ENCODE results near the gene RNF126.
"Not testable (repeated sequence)": the region's sequence is repeated elsewhere in the genome, so short reads cannot be mapped to it uniquely, and the experiment has no call there.

RNF126 gene

DNA sequence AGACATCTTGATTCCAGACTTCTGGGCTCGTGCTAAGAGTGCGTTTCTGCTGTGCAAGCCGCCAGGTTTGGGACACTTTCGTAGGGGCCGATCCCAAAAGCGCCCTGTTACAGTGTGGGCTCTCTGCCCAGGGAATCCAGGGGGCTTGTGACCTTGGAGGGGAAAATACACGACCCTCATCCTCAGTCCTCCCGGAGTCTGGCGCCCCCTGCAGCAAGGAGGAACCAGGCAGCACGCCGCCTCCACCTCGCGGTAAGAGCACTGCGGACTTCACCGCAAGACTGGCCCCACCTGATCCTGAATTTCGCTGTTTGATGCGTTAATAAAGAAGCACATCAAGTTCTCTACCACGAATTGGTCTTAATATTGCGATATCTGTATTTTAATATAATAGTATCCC is 34.8 kb downstream of the RNF126 start:
- DNase-seq (ENCODE audit: low read depth): no peak

DNA sequence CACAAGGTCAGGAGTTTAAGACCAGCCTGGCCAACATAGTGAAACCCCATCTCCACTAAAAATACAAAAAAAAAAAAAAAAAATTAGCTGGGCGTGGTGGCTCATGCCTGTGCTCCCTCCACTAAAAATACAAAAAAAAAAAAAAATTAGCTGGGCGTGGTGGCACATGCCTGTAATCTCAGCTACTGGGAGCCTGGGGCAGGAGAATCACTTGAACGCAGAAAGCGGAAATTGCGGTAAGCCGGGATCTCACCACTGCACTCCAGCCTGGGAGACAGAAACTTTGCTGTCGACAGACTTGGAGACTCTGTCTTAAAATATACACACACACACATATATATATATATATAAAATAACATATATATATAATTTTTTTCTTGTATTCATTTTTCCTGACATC is 36.4 kb downstream of the RNF126 start:
- not testable (repeated sequence) for DNase-seq (ENCODE audit: low read depth)

DNA sequence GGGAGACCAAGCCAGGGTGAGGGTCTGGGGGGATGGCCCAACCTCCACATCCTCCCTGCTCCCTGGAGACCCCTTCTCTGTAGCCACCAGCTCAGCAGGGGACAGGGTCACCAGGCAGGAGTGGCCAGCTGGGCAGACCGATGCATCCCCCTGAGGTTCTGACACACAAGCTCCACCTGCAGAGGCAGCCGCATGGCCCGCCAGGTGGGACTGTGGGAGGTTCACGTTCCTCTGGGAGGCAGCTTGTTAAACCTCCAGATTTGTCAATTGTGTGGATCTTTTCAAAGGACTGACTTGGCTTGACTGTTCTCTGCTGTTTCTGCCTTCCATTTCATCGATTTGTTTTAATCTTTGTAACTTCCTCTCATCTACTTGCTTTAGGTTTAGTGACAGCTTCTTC is 37.8 kb downstream of the RNF126 start:
- DNase-seq (ENCODE audit: low read depth): no peak

DNA sequence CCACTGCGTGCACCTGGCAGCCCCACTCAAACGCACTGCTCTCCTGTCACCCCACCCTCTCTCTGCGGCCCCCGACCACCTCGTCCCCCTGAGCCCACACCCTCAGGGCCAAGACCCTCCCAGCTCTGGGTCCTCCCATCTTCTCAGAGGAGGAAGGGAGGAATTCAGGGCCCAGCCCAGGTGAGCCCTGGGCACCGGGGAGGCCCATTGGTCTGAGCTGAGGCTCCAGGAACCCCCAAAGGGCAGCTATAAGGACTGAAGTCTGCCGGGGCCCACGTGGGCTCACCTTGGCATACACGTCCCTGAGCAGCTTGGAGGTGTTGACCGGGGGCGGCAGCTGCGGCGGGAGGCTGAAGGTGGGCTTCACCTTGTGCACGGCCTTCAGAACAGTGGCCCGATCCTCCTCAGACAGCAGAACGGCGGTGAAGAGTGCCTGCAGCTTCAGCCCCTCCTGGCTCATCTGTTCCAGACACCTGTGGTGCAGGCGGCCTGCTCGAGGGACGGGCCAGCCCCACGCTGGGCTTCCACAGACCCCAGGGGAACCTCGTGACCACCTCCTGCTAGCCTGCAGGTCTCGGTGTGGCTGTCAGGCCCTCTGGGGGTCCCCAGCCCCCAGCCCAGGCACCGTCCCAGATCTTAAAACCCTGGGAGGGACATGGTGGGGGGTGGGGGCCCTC is 38.4 kb downstream of the RNF126 start:
- no peak for DNase-seq (ENCODE audit: low read depth)

GRCh38 chr19:623974-624373 is 39.0 kb downstream of the RNF126 start:
- DNase-seq (ENCODE audit: low read depth): no peak

DNA sequence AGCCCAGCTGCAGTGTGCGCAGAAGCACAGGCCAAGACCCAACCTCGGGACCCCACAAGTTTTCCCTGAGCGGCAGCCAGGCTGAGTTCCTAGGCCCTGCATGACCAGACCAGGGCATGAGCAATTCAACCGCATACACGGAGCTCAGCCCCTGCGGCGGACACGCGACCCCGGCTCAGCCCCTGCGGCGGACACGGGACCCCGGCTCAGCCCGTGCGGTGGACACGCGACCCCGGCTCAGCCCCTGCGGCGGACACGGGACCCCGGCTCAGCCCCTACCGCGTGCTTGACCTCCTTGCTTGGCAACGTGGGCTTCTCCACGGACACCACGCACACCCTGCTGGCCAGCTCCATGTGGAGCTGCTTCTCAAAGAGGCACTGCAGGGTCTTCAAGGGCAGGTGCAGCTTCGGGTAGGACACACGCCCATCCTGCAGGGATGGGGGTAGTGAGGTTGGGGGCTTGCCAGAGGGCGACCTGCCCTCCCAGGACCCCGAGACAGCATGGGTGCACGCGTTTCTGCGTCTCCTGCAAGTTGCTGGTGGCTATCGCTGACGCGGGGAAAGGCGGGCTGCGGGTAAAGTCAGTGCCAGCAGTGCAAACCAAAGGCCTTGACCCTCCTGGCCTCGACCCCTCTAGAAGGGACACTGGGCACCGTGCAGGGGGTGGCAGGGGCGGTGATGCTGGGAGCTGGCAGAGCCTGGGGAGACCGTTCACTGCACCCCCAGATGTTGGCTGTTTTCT is 39.7 kb downstream of the RNF126 start:
- DNase-seq (ENCODE audit: low read depth): no peak

GRCh38 chr19:622666-623065 is 40.3 kb downstream of the RNF126 start:
- no peak for DNase-seq (ENCODE audit: low read depth)

- DNase-seq (ENCODE audit: low read depth): no peak
Observed at GRCh38 chr19:621819-622218, 41.2 kb downstream of the RNF126 start.

- not testable (repeated sequence) for DNase-seq (ENCODE audit: low read depth)
Observed at GRCh38 chr19:621191-621590, 41.8 kb downstream of the RNF126 start.

DNA sequence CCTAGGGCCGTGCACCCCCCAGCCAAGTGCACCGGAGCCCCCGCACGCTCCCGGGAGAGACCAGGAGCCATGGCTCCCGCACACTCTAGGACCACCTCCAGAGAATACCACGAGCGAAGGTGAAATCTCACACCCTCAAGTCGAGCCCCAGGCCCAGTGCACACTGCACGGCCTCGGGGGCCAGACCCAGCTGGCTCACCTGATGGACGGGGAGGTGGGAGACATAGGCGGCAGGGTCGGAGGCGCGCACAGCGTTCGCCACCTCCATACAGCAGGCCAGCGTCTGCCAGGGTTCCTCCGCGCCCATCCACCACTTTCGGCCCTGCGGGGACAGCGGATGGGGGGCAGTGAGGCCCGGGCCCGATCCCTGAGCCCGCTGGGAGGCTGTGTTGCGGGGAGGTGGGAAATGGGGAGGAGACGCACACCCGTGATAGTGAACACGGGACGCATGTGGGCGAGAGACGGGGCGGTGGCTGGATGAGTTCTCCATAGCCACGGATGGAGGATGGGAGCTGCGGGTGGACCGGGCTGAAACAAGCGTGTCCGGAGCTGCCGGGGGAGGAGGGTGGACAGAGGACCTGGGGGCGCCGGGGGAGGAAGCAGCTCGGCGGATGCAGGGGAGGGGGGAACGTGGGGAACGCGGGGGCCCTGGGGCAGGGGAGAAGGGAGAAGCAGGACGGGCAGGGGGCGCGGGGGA is 42.7 kb downstream of the RNF126 start:
- no peak for DNase-seq (ENCODE audit: low read depth)

DNA sequence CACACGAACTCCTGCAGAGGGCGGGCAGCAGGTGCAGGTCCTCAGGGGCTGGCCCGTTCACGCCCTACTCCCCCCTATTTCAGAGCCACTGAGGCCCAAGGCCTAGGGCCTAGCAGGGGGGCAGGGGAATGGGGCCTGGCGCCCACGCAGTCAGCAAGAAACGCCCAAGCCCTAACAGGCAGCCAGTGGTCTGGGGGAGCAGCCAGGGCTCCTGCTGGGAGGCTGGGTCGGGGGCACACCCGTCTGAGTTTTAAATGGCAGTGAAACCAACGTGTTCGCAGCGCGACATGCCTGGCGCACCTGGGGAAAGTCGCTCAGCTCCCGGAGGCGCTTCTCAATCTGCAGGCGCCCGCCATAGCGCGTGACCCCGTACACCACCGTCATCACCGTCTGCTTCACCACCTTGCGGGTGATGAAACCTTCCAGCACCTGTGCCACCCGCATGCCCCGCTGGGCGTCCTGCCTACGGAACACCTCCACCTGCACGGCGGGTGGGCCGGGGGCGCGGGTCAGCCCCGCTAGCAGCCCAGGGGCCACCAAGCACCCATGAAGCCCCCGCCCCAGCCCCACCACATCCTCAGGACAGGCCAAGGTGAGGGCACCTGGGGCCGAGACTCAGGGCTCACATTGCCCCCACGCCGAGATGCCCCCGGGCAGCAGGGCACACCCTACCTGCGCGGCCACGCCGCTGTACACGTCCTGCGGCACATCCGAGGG is 43.6 kb downstream of the RNF126 start:
- DNase-seq (ENCODE audit: low read depth): no peak

- DNase-seq (ENCODE audit: low read depth): no peak
Observed at GRCh38 chr19:618674-619285, 44.2 kb downstream of the RNF126 start.

DNA sequence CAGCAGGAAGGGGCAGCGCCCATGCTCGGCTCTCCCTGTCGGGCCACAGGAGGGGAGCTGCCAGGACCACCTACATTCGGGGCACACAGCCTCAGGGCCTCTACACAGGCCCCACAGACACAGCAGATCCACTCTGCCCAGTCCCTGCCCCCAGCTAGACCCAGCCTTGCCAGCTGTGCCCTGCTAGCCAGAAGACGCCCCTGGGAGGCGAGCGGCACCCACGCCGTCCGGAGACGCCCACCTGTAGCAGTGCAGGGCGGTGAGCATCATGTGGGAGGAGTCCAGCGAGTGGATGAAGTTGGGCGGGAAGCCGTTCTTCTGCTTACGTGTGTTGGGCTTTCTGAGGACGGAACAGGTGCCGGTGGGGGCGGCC is 44.8 kb downstream of the RNF126 start:
- no peak for DNase-seq (ENCODE audit: low read depth)

DNA sequence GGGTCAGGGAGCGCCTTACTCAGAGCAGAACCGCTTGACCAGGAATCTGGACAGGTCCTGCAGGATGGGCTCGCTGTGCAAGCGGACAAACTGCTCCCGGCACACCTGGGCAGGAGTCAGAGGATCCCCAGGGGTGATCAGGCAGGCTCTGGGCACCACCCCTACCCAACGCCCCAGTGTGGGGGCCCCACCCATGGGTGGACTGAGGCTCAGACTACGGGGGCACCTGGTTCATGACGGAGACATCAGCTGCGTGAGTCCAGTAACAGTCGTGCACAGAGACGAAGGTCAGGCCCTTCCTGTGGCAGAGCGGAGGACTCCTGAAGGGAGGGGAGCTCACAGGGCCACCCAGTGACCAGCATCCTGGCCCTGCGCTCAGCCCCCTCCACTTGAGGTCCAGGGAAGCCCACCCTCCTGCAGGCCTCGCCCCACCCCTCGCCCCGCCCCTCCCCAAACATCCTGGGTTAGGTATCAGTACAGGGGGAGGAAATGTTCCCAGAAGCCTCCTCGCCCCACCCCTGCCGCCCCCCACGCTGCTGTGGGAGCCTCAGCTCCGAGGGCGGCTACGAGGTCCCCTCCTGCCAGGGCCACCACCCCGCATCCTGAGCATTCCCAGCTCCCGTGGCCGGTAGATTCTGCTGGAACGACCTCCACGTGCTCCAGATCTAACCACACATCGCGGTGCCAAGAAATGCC is 45.3 kb downstream of the RNF126 start:
- DNase-seq (ENCODE audit: low read depth): no peak

DNA sequence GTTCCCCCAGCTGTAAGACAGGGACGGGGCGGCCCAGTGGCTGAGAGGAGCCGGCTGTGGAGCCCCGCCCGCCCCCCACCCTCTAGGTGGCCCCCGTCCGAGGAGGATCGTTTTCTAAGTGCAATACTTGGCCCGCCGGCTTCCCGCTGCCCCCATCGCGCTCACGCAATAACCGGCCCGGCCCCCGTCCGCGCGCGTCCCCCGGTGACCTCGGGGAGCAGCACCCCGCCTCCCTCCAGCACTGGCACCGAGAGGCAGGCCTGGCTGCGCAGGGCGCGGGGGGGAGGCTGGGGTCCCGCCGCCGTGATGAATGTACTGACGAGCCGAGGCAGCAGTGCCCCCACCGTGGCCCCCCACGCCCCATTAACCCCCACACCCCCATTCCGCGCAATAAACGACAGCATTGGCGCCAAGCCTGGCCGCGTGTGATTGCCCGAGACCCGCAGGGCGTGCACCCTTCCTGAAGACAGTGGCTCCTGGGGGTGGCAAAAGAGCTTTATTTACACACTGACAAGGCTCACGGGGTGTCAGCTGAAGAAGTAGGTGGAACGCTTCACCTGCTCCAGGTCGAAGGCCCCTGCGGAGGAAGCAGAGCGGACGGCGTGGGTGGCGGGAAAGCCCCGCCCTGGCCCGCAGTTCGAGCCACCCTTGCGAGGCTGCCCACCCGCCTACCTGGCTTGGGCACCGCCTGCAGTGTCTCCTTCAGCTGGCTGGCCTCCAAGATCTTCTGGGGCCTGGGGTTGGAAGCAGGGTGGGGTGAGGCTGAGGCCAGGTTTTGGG is 46.1 kb downstream of the RNF126 start:
- DNase-seq (ENCODE audit: low read depth): no peak

GRCh38 chr19:616062-616700 is 46.8 kb downstream of the RNF126 start:
- DNase-seq (ENCODE audit: low read depth): no peak

DNA sequence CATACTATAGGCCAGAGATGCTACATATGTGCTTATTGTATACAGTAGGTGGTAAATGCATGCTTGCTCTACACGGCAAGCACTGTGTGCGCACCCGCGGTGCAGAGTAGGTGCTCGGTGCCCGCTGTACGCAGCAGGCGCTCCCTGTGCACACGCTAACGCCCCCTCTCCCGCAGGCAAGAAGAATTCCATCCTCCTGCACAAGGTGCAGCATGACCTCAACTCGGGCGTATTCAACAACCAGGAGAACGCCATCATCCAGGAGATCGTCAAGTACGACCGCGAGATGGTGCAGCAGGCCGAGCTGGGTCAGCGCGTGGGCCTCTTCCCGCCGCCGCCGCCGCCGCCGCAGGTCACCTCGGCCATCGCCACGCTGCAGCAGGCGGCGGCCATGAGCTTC is 47.4 kb downstream of the RNF126 start:
- no peak for DNase-seq (ENCODE audit: low read depth)

GRCh38 chr19:613732-614567 is 49.1 kb downstream of the RNF126 start:
- DNase-seq (ENCODE audit: low read depth): no peak

- no peak for DNase-seq (ENCODE audit: low read depth)
Observed at GRCh38 chr19:612941-613340, 50.1 kb downstream of the RNF126 start.
